Measurements from ENCODE around the gene SKAP1. TPM values are rescaled to one million over a fixed set of nuclear protein-coding genes. Genes with fewer than 3 reads are reported as not detected.
"Not testable (repeated sequence)": the region's sequence is repeated elsewhere in the genome, so short reads cannot be mapped to it uniquely, and the experiment has no call there.

SKAP1 gene
- total RNA-seq, 4 donors from 2014 or later, result 1.2 to 6.4 (median 4.9) TPM; not detected in 1

DNA sequence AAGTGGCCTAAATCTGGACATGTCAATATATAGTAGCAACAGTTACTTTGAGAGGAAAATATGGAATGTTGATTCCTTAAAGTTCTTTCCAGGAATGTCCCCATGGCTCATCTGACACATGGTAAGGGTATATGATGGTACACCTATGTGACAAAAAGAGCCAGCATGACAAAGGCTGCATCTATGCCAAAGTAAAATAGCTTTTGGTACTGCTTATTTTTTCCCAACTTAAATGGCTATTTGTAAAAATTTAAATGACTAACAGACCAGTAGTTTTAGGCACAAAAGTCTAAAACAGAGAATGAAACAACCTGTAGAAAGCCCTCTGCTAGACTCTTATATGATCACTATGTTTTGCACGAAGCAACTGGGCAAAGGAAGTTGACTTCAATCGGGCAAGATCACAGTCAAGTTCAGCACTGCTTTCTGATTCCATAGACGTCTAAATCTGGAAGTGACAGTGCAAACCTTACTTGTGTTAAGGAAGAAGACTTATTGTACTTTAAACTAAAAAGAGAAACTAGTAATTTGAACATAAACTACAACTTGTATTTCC is 135.1 kb downstream of the SKAP1 start:
- TF ChIP-seq POLR2A (IDR thresholded peaks at IDR 0.05), result no peak
- no peak for TF ChIP-seq POLR2AphosphoS5 (IDR thresholded peaks at IDR 0.05)
- no peak for TF ChIP-seq EP300 (IDR thresholded peaks at IDR 0.05; ENCODE audit: low read depth)
- TF ChIP-seq, protein P1, sequence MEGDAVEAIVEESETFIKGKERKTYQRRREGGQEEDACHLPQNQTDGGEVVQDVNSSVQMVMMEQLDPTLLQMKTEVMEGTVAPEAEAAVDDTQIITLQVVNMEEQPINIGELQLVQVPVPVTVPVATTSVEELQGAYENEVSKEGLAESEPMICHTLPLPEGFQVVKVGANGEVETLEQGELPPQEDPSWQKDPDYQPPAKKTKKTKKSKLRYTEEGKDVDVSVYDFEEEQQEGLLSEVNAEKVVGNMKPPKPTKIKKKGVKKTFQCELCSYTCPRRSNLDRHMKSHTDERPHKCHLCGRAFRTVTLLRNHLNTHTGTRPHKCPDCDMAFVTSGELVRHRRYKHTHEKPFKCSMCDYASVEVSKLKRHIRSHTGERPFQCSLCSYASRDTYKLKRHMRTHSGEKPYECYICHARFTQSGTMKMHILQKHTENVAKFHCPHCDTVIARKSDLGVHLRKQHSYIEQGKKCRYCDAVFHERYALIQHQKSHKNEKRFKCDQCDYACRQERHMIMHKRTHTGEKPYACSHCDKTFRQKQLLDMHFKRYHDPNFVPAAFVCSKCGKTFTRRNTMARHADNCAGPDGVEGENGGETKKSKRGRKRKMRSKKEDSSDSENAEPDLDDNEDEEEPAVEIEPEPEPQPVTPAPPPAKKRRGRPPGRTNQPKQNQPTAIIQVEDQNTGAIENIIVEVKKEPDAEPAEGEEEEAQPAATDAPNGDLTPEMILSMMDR (IDR thresholded peaks at IDR 0.05), result no peak
- peak overlapping the region; percentile 1 to 59 (median 34) for H3K27ac ChIP-seq
- intact Hi-C loops (cut with DNase I; ENCODE audit: low total_unique reads), result no loop called here
- H3K27me3 ChIP-seq, result peaks cover 39% of the 10 kb centered on the region
- peak overlapping the region in 1 of 4 donors; percentile 8 for H3K4me3 ChIP-seq
- H3K4me1 ChIP-seq, result peaks cover 0 to 30% (median 4%) of the 10 kb centered on the region in 4 donors
- H3K36me3 ChIP-seq, result no peaks in the 10 kb centered on the region
- DNase-seq, result no peak
- WGBS, 2 donors (ENCODE audit: low coverage in 1 of 2), result 39 to 40% methylated on average over 2 to 3 of the region's 3 CpGs
- in situ Hi-C loops (cut with MboI; ENCODE audit: low pct_ligation_motif_present in 1 of 4, low pct_unique_long_range_greater_than_20kb in 1 of 4, low sequenced_read_pairs in 3 of 4), result no loop called here
- H3K9me3 ChIP-seq, result no peaks in the 10 kb centered on the region

DNA sequence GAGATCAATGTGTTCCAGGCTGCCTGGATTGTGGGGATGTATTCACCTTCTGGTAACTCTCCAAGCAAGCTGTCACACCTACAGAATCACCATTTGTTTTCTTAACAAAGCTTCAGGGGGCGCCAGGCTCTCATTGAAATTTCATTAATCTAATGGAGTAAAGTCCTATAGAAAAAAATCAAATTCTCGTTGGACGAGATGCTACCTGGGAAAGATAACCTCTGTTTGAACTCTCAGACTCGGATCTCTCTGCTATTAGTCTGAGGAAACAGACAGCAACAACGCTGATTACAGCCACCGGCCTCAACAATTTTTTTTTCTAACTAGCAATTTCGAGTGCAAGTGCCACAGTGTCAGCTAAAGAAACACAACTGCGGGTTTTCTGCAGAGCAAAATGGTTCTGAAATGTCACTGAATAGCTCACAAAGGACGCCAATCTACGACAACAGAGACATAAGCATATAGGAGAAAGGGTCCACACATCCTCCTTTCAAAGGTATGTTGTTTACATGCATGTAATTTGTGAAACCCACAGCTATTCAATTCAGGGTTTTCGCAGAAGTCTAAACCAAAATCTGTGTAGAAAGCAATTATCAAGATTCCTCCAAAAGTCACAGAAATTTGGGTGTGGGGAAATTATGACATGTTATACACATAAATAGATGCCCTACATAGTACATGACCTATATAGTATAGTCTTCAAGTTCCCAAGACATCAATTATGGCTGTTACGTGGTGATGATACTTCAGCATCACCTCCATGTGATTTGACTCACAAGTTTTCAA is 135.8 kb downstream of the SKAP1 start:
- H3K9me3 ChIP-seq, result no peaks in the 10 kb centered on the region
- H3K36me3 ChIP-seq, result no peaks in the 10 kb centered on the region
- no peak for DNase-seq
- H3K27me3 ChIP-seq, result peaks cover 44% of the 10 kb centered on the region
- H3K4me3 ChIP-seq, result no peak overlapping the region
- intact Hi-C loops (cut with DNase I; ENCODE audit: low total_unique reads), result no loop called here
- 81% methylated on average over 9 to 12 of the region's 12 CpGs for WGBS, 2 donors (ENCODE audit: low coverage in 1 of 2)
- TF ChIP-seq, protein P1 (IDR thresholded peaks at IDR 0.05), result no peak
- no peak overlapping the region for H3K27ac ChIP-seq
- in situ Hi-C loops (cut with MboI; ENCODE audit: low pct_ligation_motif_present in 1 of 4, low pct_unique_long_range_greater_than_20kb in 1 of 4, low sequenced_read_pairs in 3 of 4), result no loop called here
- H3K4me1 ChIP-seq, result peaks cover 0 to 30% (median 4%) of the 10 kb centered on the region in 4 donors

- H3K4me1 ChIP-seq, result peaks cover 0 to 30% (median 4%) of the 10 kb centered on the region in 4 donors
- no peak overlapping the region for H3K4me3 ChIP-seq
- in situ Hi-C loops (cut with MboI; ENCODE audit: low pct_ligation_motif_present in 1 of 4, low pct_unique_long_range_greater_than_20kb in 1 of 4, low sequenced_read_pairs in 3 of 4) (no loop called here), intact Hi-C loops (cut with DNase I; ENCODE audit: low total_unique reads) (no loop called here)
- no peak for TF ChIP-seq POLR2AphosphoS5 (IDR thresholded peaks at IDR 0.05)
- TF ChIP-seq POLR2A (IDR thresholded peaks at IDR 0.05), result no peak
- no peak for TF ChIP-seq EP300 (IDR thresholded peaks at IDR 0.05; ENCODE audit: low read depth)
- TF ChIP-seq, protein P1 (IDR thresholded peaks at IDR 0.05), result no peak
- H3K9me3 ChIP-seq, result no peaks in the 10 kb centered on the region
- H3K27ac ChIP-seq, result no peak overlapping the region
- 64 to 77% methylated on average over 5 to 9 of the region's 9 CpGs for WGBS, 2 donors (ENCODE audit: low coverage in 1 of 2)
- DNase-seq, result no peak
- no peaks in the 10 kb centered on the region for H3K36me3 ChIP-seq
- peaks cover 45% of the 10 kb centered on the region for H3K27me3 ChIP-seq
Observed at GRCh38 chr17:48293319-48294019, 136.5 kb downstream of the SKAP1 start.

- in situ Hi-C loops (cut with MboI; ENCODE audit: low pct_ligation_motif_present in 1 of 4, low pct_unique_long_range_greater_than_20kb in 1 of 4, low sequenced_read_pairs in 3 of 4), result no loop called here
- Histone ChIP-seq H3K4me1 (peaks cover 0 to 4% (median 0%) of the 10 kb centered on the region in 4 donors), H3K4me3 (no peak overlapping the region), H3K27ac (no peak overlapping the region), H3K36me3 (no peaks in the 10 kb centered on the region), H3K9me3 (no peaks in the 10 kb centered on the region), H3K27me3 (peaks cover 53% of the 10 kb centered on the region)
- TF ChIP-seq POLR2A (IDR thresholded peaks at IDR 0.05) (no peak), POLR2AphosphoS5 (IDR thresholded peaks at IDR 0.05) (no peak)
- TF ChIP-seq, protein P1 (IDR thresholded peaks at IDR 0.05), result no peak
- WGBS, 2 donors (ENCODE audit: low coverage in 1 of 2), result 19 to 33% methylated on average over 2 of the region's 2 CpGs
- no peak for DNase-seq
- intact Hi-C loops (cut with DNase I; ENCODE audit: low total_unique reads), result no loop called here
Observed at GRCh38 chr17:48290378-48290777, 139.6 kb downstream of the SKAP1 start.

DNA sequence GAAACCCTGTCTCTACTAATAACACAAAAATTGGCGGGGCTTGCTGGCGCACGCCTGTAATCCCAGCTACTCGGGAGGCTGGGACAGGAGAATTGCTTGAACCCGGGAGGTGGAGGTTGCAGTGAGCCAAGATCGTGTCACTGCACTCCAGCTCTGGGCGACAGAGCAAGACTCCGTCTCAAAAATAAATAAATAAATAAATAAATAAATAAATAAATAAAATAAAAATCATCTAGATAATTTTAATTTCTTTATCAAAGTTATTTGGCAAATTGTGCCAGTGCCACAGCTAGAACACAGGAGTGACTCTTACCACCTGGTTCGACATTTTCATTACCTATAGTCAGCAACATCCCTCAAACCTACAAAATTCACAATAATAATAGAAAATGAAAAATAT is 143.1 kb downstream of the SKAP1 start:
- H3K4me1 ChIP-seq; in situ Hi-C loops (cut with MboI; ENCODE audit: low pct_ligation_motif_present in 1 of 4, low pct_unique_long_range_greater_than_20kb in 1 of 4, low sequenced_read_pairs in 3 of 4); H3K27ac ChIP-seq; intact Hi-C loops (cut with DNase I; ENCODE audit: low total_unique reads); H3K36me3 ChIP-seq; H3K4me3 ChIP-seq; H3K9me3 ChIP-seq; DNase-seq: not testable (repeated sequence)
- H3K27me3 ChIP-seq, result peaks cover 31% of the 10 kb centered on the region
- 91 to 100% methylated on average over 1 to 9 of the region's 9 CpGs for WGBS, 2 donors (ENCODE audit: low coverage in 1 of 2)
